NOMO-1 treated with dmso at 0.1 percent for 144 hours (cell line): ENCODE measurements around the gene PEX14.

ENCODE experiments used
- DNase-seq: peaks from one replicate; lab custom pipeline; 2025; ENCODE audit not compliant: unreplicated experiment; lab: John Stamatoyannopoulos, UW

PEX14 gene

DNA sequence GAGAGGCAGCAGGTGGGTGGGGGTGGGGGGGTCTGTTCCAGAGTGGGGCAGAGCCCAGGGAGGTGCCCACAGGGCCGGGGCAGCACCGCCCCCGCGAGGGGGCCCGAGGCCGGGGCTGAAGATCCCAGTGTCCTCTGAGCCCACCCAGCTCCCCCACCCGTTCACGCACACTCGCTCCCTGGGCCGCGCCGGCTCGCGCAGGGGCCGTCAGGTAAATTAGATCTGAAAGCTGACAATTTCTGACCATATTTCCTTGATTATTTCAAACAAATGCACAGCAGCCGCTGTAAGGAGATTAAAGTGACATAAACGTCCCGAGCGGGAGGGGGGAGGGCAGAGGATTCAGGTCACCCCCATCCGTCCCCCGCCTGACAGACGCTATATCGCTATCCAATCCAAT is 203.7 kb downstream of the PEX14 start:
- no peak for DNase-seq

DNA sequence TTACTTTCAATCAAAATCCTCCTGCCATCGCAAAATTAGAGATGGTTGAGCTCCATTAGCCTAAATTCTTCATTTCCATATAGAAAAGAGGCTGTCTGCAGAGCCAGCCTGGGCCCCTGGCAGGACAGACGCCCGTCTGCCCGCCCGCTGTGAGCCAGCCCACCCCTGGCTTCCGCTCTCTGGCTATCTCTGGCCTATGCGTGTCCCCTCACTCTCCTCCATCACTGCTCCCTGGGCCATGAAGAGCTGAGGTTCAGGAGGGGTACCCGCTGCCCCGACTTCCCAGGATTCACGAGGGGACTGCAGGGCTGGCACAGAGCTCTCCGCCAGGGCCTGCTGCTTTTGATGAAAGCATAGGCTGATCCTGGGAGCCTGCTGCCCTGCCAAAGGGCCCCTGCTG is 204.1 kb downstream of the PEX14 start:
- no peak for DNase-seq

DNA sequence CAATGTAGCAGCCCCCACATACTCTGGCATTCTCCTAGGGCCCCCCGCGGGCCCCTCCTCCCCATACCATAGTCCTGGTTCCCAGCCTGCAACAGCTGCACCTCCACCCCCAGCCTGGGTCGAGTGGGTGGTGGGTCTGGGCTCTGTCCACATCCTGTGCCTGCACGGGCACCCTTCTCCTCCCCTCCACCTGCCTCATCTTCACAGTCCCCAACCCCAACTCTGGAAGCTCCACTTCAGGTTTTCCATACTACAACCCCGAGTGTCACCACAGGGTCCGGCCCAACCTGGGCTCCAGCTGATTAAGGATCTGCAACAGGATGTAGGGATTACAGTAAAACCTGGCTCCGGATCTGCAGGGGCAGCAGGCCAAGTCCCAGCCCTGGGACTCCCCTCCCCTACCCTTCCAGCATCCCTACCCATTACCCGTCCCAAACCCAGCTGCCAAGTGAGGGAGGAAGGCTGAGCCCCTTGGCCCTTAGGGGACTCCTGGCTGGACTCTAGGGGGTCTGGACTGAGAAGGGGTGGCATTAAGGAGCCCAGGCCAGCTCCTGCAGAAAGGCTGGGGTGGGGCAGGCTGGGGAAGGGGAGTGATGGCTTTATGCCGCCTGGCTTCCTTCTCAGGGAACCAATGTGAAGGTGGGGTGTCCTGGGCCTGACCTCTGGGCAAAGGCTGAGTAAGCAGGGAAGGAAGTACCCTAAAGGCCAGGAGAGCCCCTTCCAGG is 204.9 kb downstream of the PEX14 start:
- no peak for DNase-seq
